ENCODE measurements around the gene MATK.

MATK gene

DNA sequence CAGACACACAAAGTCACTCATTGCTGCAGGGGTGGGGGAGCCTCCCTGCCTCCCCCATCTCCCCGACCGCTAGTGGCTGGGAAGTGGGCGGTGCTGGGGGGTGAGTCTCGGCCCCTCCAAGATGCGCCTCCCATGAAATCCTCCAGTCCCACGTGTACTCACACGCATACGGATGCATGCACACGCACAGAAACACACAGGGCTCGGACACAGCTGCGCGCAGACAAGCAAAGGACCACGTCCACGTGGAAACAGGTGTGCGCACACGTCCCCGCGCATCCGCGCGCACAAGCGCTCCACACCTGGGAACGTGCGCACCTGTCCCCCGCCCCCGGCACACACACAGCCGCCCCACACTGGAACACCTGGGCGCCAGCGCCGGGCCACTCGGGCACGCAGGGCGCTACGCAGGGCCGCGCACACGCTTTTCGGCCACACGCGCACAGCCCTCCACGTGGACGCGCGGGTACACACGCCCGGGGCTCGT, 687 bp downstream of the MATK start:
- DNase-seq: no peak

- no peak for DNase-seq
These were observed 1.4 kb downstream of the MATK start for GRCh38 chr19:3784607-3785450.

DNA sequence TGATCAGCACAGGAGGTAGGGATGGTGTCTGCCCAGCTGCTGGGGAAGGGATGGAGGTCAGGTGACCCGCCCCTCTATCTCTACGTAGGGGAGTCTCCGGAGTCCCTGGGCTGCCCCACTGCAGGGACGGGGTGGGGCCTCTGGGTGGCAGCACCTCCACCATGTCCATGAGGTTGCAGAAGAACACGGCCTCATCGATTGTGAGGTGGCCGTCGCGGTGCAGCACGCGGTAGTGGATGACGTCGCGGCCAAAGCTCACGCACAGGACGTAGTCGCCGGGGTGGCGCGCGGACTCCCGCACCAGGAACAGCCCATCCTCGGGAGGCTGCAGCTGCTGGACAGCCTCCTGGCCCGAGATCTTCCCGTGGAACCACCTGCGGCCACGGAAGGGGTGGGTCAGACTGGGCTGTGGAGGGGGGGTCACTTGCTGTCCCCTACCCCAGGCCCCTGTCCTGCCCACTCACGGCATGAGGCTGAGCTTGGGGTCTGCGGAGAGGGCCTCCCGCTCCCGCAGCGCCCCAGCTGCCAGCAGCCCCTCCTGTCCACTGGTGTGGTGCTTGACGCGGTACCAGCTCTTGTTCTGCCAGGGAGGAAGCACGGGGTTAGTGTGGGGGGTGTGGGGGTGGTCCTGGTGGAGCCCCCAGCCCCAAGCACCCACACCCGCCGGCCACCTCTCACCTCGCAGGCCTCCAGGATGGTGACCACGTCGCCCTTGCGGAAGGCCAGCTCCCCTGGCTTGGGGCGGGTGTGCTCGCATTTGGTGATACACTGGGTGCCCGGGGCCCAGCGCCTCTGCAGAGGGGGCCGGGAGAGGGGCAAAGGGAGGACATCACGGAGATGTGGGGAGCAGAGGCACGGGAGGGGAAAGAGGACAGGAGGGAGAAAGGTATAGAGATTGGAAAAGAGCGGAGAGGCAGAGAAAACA, 2.3 kb downstream of the MATK start:
- DNase-seq: no peak

DNA sequence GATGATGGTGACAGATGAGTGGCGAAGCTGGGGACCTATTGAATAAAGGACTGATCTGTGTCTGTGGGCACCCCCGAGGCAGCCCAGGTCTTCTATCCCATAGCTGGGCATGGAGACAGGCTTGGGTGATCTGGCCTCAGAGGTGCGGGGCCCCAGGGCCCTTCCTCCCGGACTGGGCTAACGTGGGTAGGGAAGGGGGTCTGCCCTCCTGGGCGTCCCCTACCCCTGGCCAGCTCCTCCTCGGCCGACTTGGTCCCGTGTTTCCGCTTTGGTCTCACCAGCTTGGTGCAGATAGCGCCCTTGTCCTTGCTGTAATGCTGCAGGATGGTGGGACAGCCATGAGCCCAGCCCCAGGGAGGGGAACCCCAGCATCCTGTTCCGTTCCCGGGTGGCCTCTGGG, 3.3 kb downstream of the MATK start:
- no peak for DNase-seq

GRCh38 chr19:3782330-3782729, 3.9 kb downstream of the MATK start:
- DNase-seq: no peak

DNA sequence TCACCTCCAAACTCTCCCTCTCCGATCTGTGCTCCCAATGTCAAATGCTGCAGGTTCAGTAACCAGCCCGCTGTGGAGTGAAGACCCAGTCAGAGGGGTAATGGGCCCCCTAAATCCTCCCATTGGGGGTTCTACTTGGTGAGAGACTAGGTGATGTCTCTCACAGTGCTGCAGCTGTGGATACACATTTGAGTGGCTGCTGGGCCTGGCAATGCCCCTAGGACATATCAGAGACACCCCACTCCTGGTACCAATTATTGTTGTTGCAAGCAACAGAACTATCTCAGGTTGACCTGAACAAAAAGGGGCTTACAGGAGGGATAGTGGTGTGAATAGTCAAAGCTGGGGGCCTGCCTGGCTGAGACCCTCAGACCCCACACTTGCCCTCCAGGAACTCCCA, 4.6 kb downstream of the MATK start:
- no peak for DNase-seq

DNA sequence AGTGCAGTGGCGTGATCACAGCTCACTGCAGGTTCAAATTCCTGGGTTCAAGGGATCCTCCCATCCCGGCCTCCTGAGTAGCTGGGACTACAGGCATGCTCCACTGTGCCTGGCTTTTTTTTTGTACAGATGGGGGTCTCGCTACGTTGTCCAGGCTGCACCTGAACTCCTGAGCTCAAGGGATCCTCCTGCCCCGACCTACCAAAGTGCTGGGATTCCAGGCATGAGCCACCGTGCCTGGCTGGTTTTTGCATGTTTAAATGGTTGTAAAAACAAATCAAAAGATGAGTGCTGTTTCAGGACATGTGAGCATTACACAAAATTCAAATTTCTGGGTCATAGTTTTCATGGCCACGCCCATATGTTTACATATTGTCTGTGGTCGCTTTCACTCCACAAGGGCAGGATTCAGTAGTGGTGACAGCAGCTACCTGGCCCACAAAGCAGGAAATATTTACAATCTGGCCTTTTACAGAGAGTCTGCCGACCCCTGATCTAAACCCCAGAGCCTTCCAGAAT, 5.3 kb downstream of the MATK start:
- no peak for DNase-seq

GRCh38 chr19:3778899-3779723, 7.1 kb downstream of the MATK start:
- DNase-seq: no peak

GRCh38 chr19:3778104-3778867, 7.9 kb downstream of the MATK start:
- no peak for DNase-seq

- no peak for DNase-seq
These were observed 9.6 kb downstream of the MATK start for GRCh38 chr19:3776479-3777040.

DNA sequence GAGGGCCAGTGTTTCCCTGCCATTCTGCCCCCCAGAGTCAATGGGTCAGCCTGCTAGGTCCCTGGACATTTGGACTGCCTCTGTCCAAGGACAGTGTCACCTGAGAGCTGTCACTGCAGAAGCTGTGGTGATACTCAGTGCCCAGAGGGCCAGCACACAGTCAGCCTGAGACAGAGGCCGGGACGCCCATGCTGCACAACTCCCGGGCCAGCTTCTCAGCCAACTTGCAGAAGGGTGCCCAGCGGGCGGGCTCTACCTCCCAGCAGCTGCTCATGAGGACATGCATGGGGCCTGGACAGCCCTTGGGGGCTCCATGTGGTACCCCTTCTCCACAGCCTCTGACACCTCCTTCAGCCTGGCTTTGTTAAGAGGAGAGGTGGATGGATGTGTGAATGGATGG, 10.3 kb downstream of the MATK start:
- DNase-seq: no peak

DNA sequence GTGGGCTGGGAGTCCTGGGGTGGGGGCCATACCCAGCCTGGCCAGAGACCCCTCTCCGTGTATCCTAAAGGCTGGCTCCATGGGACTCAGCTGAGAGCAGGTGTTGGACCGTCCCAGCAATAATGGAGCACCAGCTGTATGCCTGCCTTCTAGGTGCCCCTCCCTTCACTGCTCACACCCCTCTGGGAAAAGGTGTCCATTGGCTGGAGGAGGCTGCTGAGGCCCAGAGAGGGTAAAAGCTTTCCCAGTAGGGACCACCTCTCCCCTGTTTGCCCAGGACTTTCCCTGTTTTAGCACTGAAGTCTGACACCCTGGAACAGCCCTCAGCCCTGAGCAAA, 10.8 kb downstream of the MATK start:
- DNase-seq: no peak

DNA sequence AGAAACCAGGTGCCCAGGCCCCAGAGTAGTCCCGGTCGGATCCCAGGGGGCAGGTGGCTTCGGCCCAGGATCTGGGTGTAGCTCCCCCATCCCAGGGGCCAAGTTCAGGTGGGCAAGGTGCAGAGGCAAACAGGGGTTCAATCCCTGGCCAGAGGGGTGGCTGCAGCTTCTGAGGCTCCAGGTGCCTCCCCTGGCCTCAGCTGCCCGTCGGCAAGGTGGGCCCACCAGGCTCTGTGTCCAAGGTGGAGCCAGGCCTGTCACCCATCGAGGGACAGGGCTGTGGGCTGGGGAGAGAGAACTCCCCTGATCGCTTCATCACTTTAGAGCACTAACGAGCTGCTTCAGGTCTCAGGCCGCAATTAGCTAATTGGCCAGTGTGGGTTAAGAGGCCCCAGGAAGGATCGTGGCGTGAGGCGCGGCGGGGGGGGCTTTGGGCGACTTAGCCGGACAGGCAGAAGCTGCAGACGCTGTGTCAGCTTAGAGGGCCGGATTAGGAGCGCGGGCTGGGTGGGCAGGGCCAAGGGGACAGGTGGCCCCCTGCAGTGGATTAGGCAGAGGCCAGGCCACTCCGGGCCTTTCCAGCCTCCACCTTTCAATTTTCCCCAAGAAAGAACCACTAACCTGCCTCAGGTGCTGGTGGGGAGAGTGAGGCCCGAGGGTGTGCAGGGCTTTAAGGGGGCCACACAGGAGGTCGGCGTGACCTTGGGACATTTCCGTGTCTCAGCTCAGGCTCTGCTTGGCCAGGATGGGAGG, 11.4 kb downstream of the MATK start:
- no peak for DNase-seq

- DNase-seq: no peak
These were observed 12.2 kb downstream of the MATK start for GRCh38 chr19:3773814-3774515.

GRCh38 chr19:3771906-3772455, 14.2 kb downstream of the MATK start, which contains the start of gene RAX2:
TSS of gene RAX2 (minus strand) at chr19:3772228. CDS start at chr19:3771742, 486 bp downstream.
- DNase-seq: no peak

- no peak for DNase-seq
These were observed 14.9 kb downstream of the MATK start for GRCh38 chr19:3771000-3771905.

- DNase-seq: no peak
These were observed 15.8 kb downstream of the MATK start for GRCh38 chr19:3770136-3770999.

GRCh38 chr19:3769494-3769893, 16.7 kb downstream of the MATK start:
- no peak for DNase-seq
